Measurements from ENCODE around the gene CSNK1E.
"Not testable (repeated sequence)": the region's sequence is repeated elsewhere in the genome, so short reads cannot be mapped to it uniquely, and the experiment has no call there.

The CSNK1E gene

GRCh38 chr22:38347181-38347943, 30.1 kb upstream of the CSNK1E start:
- H3K36me3 ChIP-seq: peaks cover 16% of the 10 kb centered on the region
- no peak overlapping the region for H3K4me3 ChIP-seq (ENCODE audit: low read depth in 1 of 2, low read length in 1 of 2)
- no peak overlapping the region for H3K27ac ChIP-seq

GRCh38 chr22:38346506-38346905, 29.3 kb upstream of the CSNK1E start:
- Histone ChIP-seq H3K27me3 (peaks cover 11% of the 10 kb centered on the region), H3K4me1 (ENCODE audit: control insufficient read depth in 1 of 2, insufficient read depth in 1 of 2, low read depth in 1 of 2, low read length in 1 of 2) (no peaks in the 10 kb centered on the region), H3K27ac (no peak overlapping the region), H3K4me3 (ENCODE audit: low read depth in 1 of 2, low read length in 1 of 2) (no peak overlapping the region), H3K9me3 (no peaks in the 10 kb centered on the region), H3K36me3 (peaks cover 13% of the 10 kb centered on the region)
- no peak for TF ChIP-seq CTCF (IDR thresholded peaks at IDR 0.05)

More at GRCh38 chr22:38347181-38347943, 30.1 kb upstream of the CSNK1E start:
- Histone ChIP-seq H3K27me3 (peaks cover 11% of the 10 kb centered on the region), H3K9me3 (no peaks in the 10 kb centered on the region), H3K4me1 (ENCODE audit: control insufficient read depth in 1 of 2, insufficient read depth in 1 of 2, low read depth in 1 of 2, low read length in 1 of 2) (no peaks in the 10 kb centered on the region)
- no peak for TF ChIP-seq CTCF (IDR thresholded peaks at IDR 0.05)

- TF ChIP-seq CTCF (IDR thresholded peaks at IDR 0.05): no peak
- no peak overlapping the region for H3K4me3 ChIP-seq (ENCODE audit: low read depth in 1 of 2, low read length in 1 of 2)
- H3K36me3 ChIP-seq: peaks cover 6% of the 10 kb centered on the region
- H3K4me1 ChIP-seq (ENCODE audit: control insufficient read depth in 1 of 2, insufficient read depth in 1 of 2, low read depth in 1 of 2, low read length in 1 of 2): no peaks in the 10 kb centered on the region
- H3K9me3 ChIP-seq: no peaks in the 10 kb centered on the region
- H3K27ac ChIP-seq: no peak overlapping the region
- peaks cover 11% of the 10 kb centered on the region for H3K27me3 ChIP-seq
Observed at GRCh38 chr22:38345782-38346181, 28.5 kb upstream of the CSNK1E start.

GRCh38 chr22:38339893-38340292, 22.7 kb upstream of the CSNK1E start:
- not testable (repeated sequence) for H3K4me3 ChIP-seq (ENCODE audit: low read depth in 1 of 2, low read length in 1 of 2); H3K27me3 ChIP-seq
- peaks cover 14 to 16% of the 10 kb centered on the region in 2 experiments for H3K4me1 ChIP-seq (ENCODE audit: control insufficient read depth in 1 of 2, insufficient read depth in 1 of 2, low read depth in 1 of 2, low read length in 1 of 2)

GRCh38 chr22:38338772-38339379, 21.6 kb upstream of the CSNK1E start:
- no peak overlapping the region for H3K4me3 ChIP-seq (ENCODE audit: low read depth in 1 of 2, low read length in 1 of 2)
- H3K4me1 ChIP-seq (ENCODE audit: control insufficient read depth in 1 of 2, insufficient read depth in 1 of 2, low read depth in 1 of 2, low read length in 1 of 2): peaks cover 16% of the 10 kb centered on the region in 2 experiments
- peaks cover 6% of the 10 kb centered on the region for H3K27me3 ChIP-seq
- H3K27ac ChIP-seq: no peak overlapping the region
- no peak for TF ChIP-seq CTCF (IDR thresholded peaks at IDR 0.05)
- no peaks in the 10 kb centered on the region for H3K36me3 ChIP-seq
- no peaks in the 10 kb centered on the region for H3K9me3 ChIP-seq

More at GRCh38 chr22:38339893-38340292, 22.7 kb upstream of the CSNK1E start:
- H3K36me3 ChIP-seq, H3K9me3 ChIP-seq, H3K27ac ChIP-seq: not testable (repeated sequence)

- no peak for TF ChIP-seq CTCF (IDR thresholded peaks at IDR 0.05)
- Histone ChIP-seq H3K27ac (no peak overlapping the region), H3K9me3 (no peaks in the 10 kb centered on the region), H3K36me3 (no peaks in the 10 kb centered on the region), H3K4me3 (ENCODE audit: low read depth in 1 of 2, low read length in 1 of 2) (peak overlapping the region in 1 of 2 experiments; percentile 67), H3K27me3 (peaks cover 6% of the 10 kb centered on the region), H3K4me1 (ENCODE audit: control insufficient read depth in 1 of 2, insufficient read depth in 1 of 2, low read depth in 1 of 2, low read length in 1 of 2) (peaks cover 16% of the 10 kb centered on the region in 2 experiments)
Observed at GRCh38 chr22:38336699-38337098, 19.5 kb upstream of the CSNK1E start.

Measured in neutrophil (primary cell).